SU-DHL-6 (cell line): Measurements from ENCODE around the gene RARS1.

Source experiments
- EZH2phosphoT487 ChIP-seq: fragments of 200-600 bp; sonication (generic), shearing (Covaris generic); conservative IDR thresholded peaks from 2 replicates; pipeline ENCODE4 v1.6.1; 2018; ENCODE audit warnings: mild to moderate bottlenecking, antibody characterized with exemption, low read length, moderate library complexity, mixed read lengths
- TF ChIP-seq, protein P1 (sequence below): fragments of 200-600 bp; sonication (generic); IDR thresholded peaks from one replicate; pipeline ENCODE4 v1.5.1; 2017; ENCODE audit warnings: antibody characterized with exemption, mild to moderate bottlenecking, low read length, moderate library complexity; ENCODE audit not compliant: insufficient read depth, poor library complexity, severe bottlenecking

DNA sequence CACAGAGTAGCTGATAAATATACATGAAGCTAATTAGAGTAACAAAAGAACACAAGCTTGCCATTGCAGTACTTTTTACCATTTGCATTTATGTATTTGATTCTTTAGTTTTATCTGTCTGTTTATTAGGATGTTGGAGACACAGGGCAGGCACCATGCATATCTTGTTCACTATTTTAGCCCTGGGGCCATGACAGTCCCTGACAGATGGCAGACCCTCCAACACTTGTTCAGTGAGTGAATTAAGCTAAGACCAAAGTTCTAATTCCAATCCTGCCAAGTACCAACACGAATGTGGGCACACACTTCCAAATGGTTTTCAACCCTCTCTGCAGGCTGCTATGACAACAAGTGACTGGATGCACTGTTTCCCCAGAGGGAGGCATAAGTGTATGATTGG is 12.0 kb upstream of the RARS1 start:
- TF ChIP-seq, protein P1, sequence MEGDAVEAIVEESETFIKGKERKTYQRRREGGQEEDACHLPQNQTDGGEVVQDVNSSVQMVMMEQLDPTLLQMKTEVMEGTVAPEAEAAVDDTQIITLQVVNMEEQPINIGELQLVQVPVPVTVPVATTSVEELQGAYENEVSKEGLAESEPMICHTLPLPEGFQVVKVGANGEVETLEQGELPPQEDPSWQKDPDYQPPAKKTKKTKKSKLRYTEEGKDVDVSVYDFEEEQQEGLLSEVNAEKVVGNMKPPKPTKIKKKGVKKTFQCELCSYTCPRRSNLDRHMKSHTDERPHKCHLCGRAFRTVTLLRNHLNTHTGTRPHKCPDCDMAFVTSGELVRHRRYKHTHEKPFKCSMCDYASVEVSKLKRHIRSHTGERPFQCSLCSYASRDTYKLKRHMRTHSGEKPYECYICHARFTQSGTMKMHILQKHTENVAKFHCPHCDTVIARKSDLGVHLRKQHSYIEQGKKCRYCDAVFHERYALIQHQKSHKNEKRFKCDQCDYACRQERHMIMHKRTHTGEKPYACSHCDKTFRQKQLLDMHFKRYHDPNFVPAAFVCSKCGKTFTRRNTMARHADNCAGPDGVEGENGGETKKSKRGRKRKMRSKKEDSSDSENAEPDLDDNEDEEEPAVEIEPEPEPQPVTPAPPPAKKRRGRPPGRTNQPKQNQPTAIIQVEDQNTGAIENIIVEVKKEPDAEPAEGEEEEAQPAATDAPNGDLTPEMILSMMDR, result no peak
- TF ChIP-seq EZH2phosphoT487, result no peak
